IgD-negative memory B cell (primary cell): ENCODE measurements around the gene OGFOD1. TPM values are rescaled to one million over a fixed set of nuclear protein-coding genes. Genes with fewer than 3 reads are reported as not detected.

Experiments used
- H3K27ac Mint-ChIP-seq, 3 donors: one replicate each; pipeline ENCODE4 v1.8.0; 2020 to 2022; ENCODE audit warnings: mild to moderate bottlenecking in 3 of 3, mixed read lengths in 3 of 3, moderate library complexity in 1 of 3
- H3K27me3 Mint-ChIP-seq: one replicate; pipeline ENCODE4 v1.8.0; 2021; ENCODE audit warnings: mixed read lengths
- H3K36me3 Mint-ChIP-seq: one replicate; pipeline ENCODE4 v1.8.0; 2020; ENCODE audit warnings: mild to moderate bottlenecking, mixed read lengths
- H3K4me1 Mint-ChIP-seq, 3 donors: one replicate each; pipeline ENCODE4 v1.8.0; 2020 to 2022; ENCODE audit warnings: mixed read lengths in 3 of 3, mild to moderate bottlenecking in 1 of 3
- H3K4me3 Mint-ChIP-seq, 4 donors: one replicate each; pipeline ENCODE4 v1.8.0; 2020 to 2022; ENCODE audit warnings: mild to moderate bottlenecking in 4 of 4, mixed read lengths in 4 of 4, moderate library complexity in 3 of 4
- H3K9me3 Mint-ChIP-seq, 3 donors: one replicate each; pipeline ENCODE4 v1.8.0; 2020 to 2021; ENCODE audit warnings: mixed read lengths in 3 of 3, mild to moderate bottlenecking in 1 of 3
- polyA plus RNA-seq: library from polyadenylated mRNA; unstranded; fragments of 300-500 nt; fragmentation: Illumina TruSeq; gene quantifications from one replicate; pipeline ENCODE4 v1.2.3, GENCODE V29; 2021

Gene OGFOD1
- polyA plus RNA-seq, result 65.8 TPM

DNA sequence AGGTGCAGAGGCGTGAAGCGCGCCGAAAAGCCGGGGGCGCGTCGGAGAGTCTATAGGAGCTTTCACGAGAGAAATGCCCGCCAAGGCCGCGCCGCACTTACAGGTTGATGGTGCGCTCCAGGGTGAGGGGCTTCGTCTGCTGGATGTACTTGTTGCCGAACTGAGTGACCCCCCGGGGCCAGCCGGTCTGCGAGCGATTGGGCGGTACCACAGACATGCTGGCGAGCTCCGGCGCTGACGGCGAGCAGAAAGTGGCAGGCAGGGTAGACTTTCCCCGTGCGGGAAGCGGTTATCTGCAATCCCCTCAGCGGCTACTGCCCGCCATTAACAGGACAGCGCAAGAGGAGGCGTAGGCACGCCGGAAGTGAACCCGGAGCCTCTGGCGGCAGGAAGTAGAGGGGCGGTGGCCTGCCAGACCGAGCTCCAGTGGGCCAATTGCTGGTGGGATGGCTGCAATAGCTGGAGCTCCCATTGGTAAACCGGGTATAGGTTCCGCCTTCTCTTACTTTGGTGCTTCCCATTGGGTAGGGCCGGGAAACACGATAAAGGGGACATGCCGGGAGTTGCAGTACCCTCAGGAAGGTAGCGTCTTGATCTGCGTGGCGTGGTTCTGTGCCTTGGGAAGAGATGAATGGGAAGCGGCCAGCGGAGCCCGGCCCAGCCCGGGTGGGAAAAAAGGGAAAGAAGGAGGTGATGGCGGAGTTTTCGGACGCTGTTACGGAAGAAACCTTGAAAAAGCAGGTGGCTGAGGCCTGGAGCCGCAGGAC is at the start of gene OGFOD1, which contains the start of gene NUDT21:
TSS of gene OGFOD1 (plus strand) at position 569 of the 767 bp plus-strand sequence. CDS start at position 628, 59 bp downstream.
TSS of gene NUDT21 (minus strand) at position 347 of the 767 bp plus-strand sequence. CDS start at position 217, 130 bp downstream.
- H3K36me3 Mint-ChIP-seq, result peaks cover 14% of the 10 kb centered on the region
- H3K9me3 Mint-ChIP-seq, result no peaks in the 10 kb centered on the region
- no peaks in the 10 kb centered on the region for H3K27me3 Mint-ChIP-seq
- peak within 1 kb of the TSS; percentile 95 to 100 (median 98) for H3K4me3 Mint-ChIP-seq
- H3K4me1 Mint-ChIP-seq, result peaks cover 29 to 39% (median 31%) of the 10 kb centered on the region in 3 donors
- peak within 1 kb of the TSS; percentile 75 to 95 (median 89) for H3K27ac Mint-ChIP-seq

DNA sequence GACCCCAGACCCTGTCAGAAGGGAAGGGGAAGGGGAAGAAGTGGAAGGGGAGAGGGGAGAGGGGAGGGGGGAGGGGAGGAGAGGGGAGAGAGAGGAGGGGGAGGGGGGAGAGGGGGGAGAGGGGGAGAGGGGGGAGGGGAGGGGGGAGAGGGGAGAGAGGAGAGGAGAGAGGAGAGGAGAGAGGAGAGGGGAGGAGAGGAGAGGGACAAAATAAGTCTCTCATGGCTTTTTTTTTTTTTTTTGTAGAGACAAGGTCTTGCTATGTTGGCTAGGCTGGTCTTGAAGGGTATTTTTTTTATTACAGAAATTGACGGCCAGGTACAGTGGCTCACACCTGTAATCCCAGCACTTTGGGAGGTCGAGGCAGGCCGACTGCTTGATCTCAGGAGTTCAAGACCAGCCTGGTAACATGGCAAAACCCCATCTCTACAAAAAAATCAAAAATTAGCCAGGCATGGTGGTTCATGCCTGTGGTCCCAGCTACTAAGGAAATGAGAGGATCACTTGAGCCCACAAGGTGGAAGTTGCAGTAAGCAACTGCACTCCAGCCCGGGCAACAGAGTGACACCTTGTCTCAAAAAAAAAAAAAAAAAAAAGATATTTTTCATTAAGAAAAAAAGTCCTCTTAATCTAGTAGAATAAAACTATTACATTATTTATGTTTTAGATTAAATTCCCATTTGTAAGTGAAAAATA is 45.2 kb upstream of the OGFOD1 start:
- Mint-ChIP-seq H3K4me3 (no peak overlapping the region), H3K9me3 (no peaks in the 10 kb centered on the region), H3K36me3 (peaks cover 2% of the 10 kb centered on the region), H3K27ac (no peak overlapping the region), H3K27me3 (no peaks in the 10 kb centered on the region), H3K4me1 (peaks cover 0 to 2% (median 0%) of the 10 kb centered on the region in 3 donors)

DNA sequence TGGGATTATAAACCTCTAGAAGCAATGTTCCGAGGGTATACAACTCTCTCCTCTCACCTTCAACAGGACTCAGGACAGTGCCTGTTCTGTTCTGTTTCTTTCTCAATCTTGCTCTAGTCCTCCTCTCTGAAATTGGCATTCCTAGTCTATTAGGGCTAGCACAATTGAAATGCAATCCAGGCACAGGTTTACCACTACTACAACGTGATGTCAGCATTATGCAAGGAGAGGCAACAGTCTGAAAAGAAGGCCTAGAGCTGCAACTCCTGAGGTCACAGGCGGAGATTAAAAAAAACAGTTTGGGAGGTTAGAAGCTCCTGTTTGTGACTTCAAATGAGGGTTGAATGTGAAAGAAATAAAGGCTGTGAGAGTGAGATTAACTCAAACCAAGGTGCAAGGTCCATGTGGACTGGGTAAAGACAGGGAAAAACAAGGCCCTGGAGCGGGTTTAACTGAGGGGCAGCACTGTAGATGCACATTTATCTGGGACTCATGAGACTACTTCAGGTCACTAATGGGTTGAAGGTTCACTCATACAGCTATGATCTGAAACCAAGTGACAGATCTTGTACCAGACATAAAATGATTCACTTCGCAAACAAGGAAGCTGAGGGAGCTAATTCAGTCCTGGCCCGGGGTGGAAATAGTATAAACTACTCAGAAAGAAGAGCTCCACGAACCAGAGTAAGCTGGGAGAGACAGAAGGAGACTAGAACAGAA is 42.8 kb upstream of the OGFOD1 start:
- no peaks in the 10 kb centered on the region for H3K9me3 Mint-ChIP-seq
- H3K4me1 Mint-ChIP-seq, result peaks cover 1 to 6% (median 3%) of the 10 kb centered on the region in 3 donors
- H3K4me3 Mint-ChIP-seq, result no peak overlapping the region
- H3K27me3 Mint-ChIP-seq, result no peaks in the 10 kb centered on the region
- H3K27ac Mint-ChIP-seq, result no peak overlapping the region
- peaks cover 4% of the 10 kb centered on the region for H3K36me3 Mint-ChIP-seq

DNA sequence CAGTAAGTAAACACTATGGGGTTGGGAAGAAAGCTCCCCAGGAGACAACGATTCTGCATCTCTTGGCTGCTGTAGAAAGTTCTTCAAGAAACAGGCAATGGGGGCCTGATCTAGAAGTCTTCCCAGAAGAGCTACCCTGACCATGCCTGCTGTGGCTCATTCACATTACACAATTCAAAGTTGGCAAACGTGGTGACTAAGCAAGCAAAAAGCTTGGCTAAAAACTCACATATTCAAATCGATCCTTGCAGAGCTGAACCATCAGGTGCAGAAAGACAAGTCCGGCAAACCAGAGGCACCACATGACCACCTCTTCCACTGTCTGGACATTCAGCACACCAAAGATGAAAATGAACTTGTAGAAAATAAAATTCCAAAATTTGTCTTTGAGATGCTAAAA is 42.2 kb upstream of the OGFOD1 start:
- Mint-ChIP-seq H3K4me3 (no peak overlapping the region), H3K36me3 (peaks cover 4% of the 10 kb centered on the region), H3K27ac (no peak overlapping the region), H3K27me3 (no peaks in the 10 kb centered on the region), H3K4me1 (peaks cover 5 to 9% (median 8%) of the 10 kb centered on the region in 3 donors), H3K9me3 (no peaks in the 10 kb centered on the region)

DNA sequence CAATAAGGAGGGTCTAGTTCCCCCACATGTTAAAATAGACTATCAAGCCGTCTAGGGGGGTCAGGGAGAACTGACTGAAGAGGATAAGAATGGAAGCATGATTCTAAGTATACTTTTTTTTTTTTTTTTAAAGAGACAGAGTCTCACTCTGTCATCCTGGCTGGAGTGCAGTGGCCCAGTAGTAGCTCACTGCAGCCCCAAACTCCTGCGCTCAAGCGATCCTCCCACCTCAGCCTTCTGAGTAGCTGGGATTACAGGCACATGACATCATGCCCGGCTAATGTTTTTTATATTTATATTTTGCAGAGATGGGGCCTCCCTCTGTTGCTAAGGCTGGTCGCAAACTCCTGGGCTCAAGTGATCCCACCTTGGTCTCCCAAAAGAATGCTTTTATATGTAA is 40.2 kb upstream of the OGFOD1 start:
- no peak overlapping the region for H3K4me3 Mint-ChIP-seq
- no peak overlapping the region for H3K27ac Mint-ChIP-seq
- no peaks in the 10 kb centered on the region for H3K27me3 Mint-ChIP-seq
- H3K9me3 Mint-ChIP-seq, result no peaks in the 10 kb centered on the region
- peaks cover 4% of the 10 kb centered on the region for H3K36me3 Mint-ChIP-seq
- peaks cover 16 to 23% (median 21%) of the 10 kb centered on the region in 3 donors for H3K4me1 Mint-ChIP-seq

DNA sequence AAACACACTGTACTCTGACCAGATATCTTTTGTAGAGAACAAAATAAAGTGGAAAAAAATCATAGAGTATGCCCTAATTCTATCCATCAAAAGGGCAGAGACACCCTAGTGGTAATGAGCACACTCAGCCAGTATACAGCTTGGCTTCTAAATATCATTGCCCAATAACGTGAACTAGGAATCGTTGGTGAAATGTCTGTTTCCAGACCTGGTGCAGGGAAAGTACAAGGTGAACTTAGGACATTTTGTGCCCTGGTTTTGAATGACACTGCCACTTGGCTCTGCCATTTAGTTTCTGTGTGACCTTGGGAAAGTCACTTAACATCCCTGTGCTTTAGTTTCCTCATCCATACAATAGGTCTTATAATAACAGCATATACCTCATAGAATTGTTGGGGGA is 39.7 kb upstream of the OGFOD1 start:
- Mint-ChIP-seq H3K4me3 (no peak overlapping the region), H3K4me1 (peaks cover 16 to 23% (median 22%) of the 10 kb centered on the region in 3 donors), H3K27me3 (no peaks in the 10 kb centered on the region), H3K36me3 (peaks cover 4% of the 10 kb centered on the region), H3K9me3 (no peaks in the 10 kb centered on the region), H3K27ac (no peak overlapping the region)

DNA sequence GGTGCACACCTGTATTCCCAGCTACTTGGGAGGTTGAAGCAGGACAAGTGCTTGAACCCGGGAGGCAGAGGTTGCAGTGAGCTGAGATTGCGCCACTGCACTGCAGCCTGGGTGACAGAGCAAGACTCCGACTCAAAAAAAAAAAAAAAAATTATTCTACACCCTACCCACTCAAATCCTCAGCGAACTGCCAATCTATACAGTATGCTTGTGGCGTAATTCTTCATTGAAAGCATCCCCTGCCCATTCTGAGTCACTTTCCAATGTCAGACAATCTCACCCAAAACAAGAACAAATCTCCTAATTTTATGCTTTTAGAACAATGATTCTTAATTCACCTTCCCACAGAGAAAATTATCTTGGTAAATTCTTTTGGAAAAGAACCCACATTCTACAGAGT is 38.0 kb upstream of the OGFOD1 start:
- no peak overlapping the region for H3K4me3 Mint-ChIP-seq
- H3K9me3 Mint-ChIP-seq, result no peaks in the 10 kb centered on the region
- no peak overlapping the region for H3K27ac Mint-ChIP-seq
- no peaks in the 10 kb centered on the region for H3K27me3 Mint-ChIP-seq
- peaks cover 2% of the 10 kb centered on the region for H3K36me3 Mint-ChIP-seq
- peaks cover 20 to 25% (median 22%) of the 10 kb centered on the region in 3 donors for H3K4me1 Mint-ChIP-seq

DNA sequence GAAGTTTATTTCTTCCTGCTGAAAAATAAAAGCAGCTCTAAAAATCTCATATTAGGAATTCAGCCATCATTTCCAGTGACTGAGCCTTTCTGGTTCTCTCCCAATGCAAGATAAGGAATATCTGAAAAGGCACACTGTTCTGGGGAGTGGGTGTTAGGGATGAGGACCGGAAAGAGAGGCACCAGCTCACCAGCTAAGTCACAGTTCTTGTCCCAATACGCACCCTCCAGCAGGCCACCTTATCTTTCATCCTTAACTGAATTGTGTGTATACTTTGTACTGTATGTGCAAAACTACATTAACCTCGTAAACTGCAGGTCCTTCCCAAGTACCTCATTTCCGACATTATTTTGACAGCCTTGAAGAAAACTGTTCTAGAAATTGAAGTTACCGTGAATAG is 37.0 kb upstream of the OGFOD1 start:
- peaks cover 23 to 28% (median 25%) of the 10 kb centered on the region in 3 donors for H3K4me1 Mint-ChIP-seq
- no peak overlapping the region for H3K27ac Mint-ChIP-seq
- no peaks in the 10 kb centered on the region for H3K27me3 Mint-ChIP-seq
- H3K36me3 Mint-ChIP-seq, result peaks cover 5% of the 10 kb centered on the region
- H3K4me3 Mint-ChIP-seq, result peak overlapping the region in 2 of 4 donors; percentile 17 to 78
- no peaks in the 10 kb centered on the region for H3K9me3 Mint-ChIP-seq

DNA sequence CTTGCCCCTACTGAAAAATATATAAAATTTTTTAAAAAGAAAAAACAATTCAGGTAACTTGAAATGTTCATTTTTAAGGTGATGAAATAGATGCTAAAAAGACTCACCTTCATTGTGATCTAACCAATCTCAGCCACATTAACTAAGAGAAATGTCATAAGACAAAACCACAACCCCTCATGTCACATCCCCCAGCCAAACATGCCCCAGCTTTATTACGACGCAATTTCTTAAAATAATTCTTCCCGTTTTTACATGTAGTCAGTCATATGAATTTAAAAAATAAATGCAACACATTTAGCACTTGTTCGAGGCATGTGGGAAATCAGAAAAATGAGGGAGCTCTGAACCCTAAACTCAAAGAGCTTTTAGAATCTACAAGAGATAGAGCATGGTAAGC is 35.5 kb upstream of the OGFOD1 start:
- peaks cover 34 to 39% (median 35%) of the 10 kb centered on the region in 3 donors for H3K4me1 Mint-ChIP-seq
- H3K36me3 Mint-ChIP-seq, result peaks cover 10% of the 10 kb centered on the region
- peak overlapping the region in 1 of 3 donors; percentile 23 for H3K27ac Mint-ChIP-seq
- no peaks in the 10 kb centered on the region for H3K9me3 Mint-ChIP-seq
- H3K4me3 Mint-ChIP-seq, result peak overlapping the region in 2 of 4 donors; percentile 10 to 34
- H3K27me3 Mint-ChIP-seq, result no peaks in the 10 kb centered on the region

DNA sequence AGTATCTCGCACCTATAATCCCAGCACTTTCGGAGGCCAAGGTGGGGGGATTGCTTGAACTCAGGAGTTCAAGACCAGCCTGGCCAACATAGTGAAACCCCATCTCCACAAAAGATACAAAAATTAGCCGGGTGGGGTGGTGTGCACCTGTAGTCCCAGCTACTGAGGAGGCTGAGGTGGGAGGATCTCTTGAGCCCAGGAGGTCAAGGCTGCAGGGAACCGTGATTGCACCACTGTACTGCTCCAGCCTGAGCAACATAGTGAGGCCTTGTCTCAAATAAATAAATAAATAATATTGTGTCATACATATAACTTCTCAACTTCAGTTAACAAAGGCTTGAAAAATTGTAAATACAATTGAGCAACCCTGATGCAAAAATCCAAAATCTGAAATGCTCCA is 34.2 kb upstream of the OGFOD1 start:
- Mint-ChIP-seq H3K9me3 (no peaks in the 10 kb centered on the region), H3K27ac (no peak overlapping the region), H3K4me3 (peak overlapping the region in 2 of 4 donors; percentile 12 to 49), H3K27me3 (peaks cover 1% of the 10 kb centered on the region), H3K36me3 (peaks cover 9% of the 10 kb centered on the region), H3K4me1 (peaks cover 41 to 48% (median 46%) of the 10 kb centered on the region in 3 donors)

DNA sequence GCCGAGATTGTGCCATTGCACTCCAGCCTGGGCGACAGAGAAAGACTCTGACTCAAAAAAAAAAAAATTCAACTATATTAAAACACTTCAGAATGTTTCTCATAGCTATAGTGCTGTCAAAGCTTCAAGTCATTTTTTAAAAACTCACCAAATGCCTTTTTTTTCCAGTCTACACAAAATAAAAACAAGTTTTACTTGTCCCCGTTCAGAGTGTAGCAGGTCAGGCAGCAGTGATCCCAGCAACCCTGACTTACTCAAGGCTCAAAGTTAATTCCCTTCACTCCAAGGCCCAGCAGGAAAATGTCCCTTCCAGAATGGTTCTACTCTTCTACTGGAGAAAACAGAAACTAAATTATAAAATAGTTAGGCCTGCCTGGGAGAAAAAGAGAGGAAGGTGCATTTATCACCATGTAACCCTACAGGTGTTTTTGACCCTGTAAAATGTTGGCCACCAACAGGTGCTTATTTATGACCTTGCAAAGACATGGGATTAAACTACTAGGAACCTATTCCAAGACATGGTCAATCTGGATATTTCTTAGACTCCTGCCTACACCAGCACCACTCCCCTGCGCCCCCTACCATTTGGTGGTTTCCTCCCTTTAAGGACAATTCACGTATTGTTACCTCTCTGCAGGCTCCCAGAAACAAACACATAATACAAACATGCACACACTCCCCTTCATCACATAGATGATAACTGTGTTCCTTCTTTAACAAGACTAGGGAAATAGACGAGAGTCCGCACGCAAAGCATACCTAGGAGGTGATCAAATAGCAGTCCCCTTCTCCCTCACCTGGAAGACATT is 31.4 kb upstream of the OGFOD1 start:
- H3K4me1 Mint-ChIP-seq, result peaks cover 46 to 51% (median 49%) of the 10 kb centered on the region in 3 donors
- peak overlapping the region in 3 of 4 donors; percentile 39 to 81 (median 79) for H3K4me3 Mint-ChIP-seq
- no peaks in the 10 kb centered on the region for H3K9me3 Mint-ChIP-seq
- H3K36me3 Mint-ChIP-seq, result peaks cover 9% of the 10 kb centered on the region
- H3K27me3 Mint-ChIP-seq, result peaks cover 1% of the 10 kb centered on the region
- peak overlapping the region; percentile 91 to 99 (median 96) for H3K27ac Mint-ChIP-seq

DNA sequence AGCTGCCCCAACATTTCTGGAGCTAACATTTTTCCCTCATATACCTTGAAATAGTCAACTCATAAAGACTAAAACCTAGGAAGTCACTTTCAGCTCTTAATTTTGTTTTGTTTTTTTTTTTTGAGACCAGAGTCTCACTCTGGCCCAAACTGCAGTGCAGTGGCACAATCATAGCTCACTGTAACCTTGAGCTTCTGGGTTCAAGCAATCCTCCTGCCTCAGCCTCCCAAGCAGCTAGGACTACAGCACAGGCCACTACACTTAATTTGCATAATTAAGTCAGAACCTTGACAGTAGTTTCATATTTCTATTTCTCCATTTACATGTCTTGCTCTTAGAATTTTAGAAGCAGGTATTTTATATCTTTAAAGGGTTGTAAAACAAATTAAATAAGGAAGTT is 30.7 kb upstream of the OGFOD1 start:
- Mint-ChIP-seq H3K4me3 (peak overlapping the region; percentile 39 to 81 (median 60)), H3K27me3 (peaks cover 1% of the 10 kb centered on the region), H3K4me1 (peaks cover 41 to 46% (median 43%) of the 10 kb centered on the region in 3 donors), H3K9me3 (no peaks in the 10 kb centered on the region), H3K36me3 (peaks cover 9% of the 10 kb centered on the region), H3K27ac (peak overlapping the region; percentile 91 to 99 (median 96))

DNA sequence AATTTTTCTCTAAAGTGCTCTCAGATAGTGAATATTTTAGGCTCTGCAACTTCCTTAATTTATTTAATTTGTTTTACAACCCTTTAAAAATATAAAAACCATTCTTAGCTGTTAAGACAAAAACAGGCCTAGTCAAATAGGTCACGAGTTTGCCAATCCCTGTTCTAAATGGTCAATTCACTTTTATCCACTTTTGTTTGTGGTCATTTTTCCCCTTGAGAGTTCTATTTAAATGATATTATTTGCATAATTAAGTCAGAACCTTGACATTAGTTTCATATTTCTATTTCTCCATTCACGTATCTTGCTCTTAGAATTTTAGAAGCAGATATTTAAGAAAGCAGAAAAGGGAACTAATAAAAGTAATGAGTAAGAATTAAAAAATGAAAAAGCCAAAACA is 30.0 kb upstream of the OGFOD1 start:
- Mint-ChIP-seq H3K9me3 (no peaks in the 10 kb centered on the region), H3K36me3 (peaks cover 9% of the 10 kb centered on the region), H3K27ac (peak overlapping the region; percentile 91 to 99 (median 96)), H3K4me1 (peaks cover 40 to 45% (median 43%) of the 10 kb centered on the region in 3 donors), H3K27me3 (peaks cover 1% of the 10 kb centered on the region), H3K4me3 (peak overlapping the region; percentile 92 to 99 (median 96))
